GM21529 (cell line): ENCODE measurements around the gene CAMK2G.
"Not testable (repeated sequence)": the region's sequence is repeated elsewhere in the genome, so short reads cannot be mapped to it uniquely, and the experiment has no call there.

ENCODE experiments used
- ATAC-seq: cut with Tn5 transposase; IDR thresholded peaks from one replicate; pipeline ENCODE4 v1.9.1; 2021; ENCODE audit not compliant: unreplicated experiment

Gene CAMK2G

GRCh38 chr10:73841526-73842285 lies 32.6 kb downstream of the CAMK2G start:
- ATAC-seq, result no peak

GRCh38 chr10:73841061-73841421 lies 33.3 kb downstream of the CAMK2G start:
- ATAC-seq, result no peak

- ATAC-seq, result no peak
Observed at GRCh38 chr10:73840403-73841060, 33.8 kb downstream of the CAMK2G start.

- ATAC-seq, result no peak
Observed at GRCh38 chr10:73840056-73840402, 34.3 kb downstream of the CAMK2G start.

- no peak for ATAC-seq
Observed at GRCh38 chr10:73839276-73839966, 34.9 kb downstream of the CAMK2G start.

GRCh38 chr10:73838827-73839226 lies 35.5 kb downstream of the CAMK2G start:
- no peak for ATAC-seq

DNA sequence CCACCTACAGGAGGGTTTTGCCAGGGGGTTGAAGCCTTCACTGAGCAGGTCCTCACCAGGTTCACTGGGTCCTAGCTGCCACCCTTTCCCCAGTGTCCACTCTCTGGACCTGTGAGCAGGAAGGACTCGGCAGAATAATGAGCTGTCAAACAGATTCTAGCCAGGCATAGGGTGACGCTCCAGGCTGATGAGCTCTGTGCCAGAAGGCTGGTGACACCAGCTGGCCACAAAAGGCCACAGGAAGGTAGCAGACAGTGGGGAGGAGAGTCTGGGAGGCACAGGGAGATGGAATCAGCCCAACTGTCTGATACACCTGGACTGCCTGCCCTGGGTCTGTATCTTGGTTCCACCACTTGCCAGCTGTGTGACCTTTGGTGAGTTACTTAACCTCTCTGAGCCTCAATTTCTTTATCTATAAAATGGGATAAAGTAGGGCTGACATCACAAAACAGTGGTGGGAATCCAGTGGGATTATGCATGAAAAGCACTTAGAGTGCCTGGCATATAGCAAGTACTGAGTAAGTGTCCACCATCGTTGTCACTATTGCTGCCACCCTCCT lies 36.3 kb downstream of the CAMK2G start:
- no peak for ATAC-seq

GRCh38 chr10:73837072-73837471 lies 37.3 kb downstream of the CAMK2G start:
- no peak for ATAC-seq

DNA sequence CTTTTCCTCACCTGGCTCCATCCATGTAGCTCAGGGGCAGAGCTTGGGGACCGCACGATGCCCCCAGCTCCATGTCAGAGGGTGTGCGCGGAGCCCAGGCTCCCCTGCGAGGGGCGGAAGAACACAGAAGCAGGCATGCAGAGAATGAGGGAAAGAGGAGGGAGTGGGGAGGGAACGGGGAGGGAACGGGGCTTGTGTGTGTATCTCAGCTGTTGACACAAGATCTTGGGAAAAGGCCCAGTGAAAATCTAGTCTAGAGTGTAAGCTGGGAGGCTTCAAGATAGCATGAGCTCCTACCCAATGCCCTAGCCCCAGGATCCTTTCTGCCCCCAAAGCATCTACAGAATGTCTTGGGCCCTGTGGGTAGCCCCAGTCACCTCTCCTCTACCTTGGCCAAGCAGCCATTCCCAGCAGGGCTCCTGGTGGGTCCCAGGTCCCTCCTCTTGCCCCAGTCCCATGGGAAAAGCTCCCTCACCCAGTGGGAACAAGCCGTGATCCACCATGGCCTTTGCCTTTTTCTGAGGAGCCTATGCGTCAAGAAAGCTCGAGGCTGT lies 37.9 kb downstream of the CAMK2G start:
- ATAC-seq, result no peak

DNA sequence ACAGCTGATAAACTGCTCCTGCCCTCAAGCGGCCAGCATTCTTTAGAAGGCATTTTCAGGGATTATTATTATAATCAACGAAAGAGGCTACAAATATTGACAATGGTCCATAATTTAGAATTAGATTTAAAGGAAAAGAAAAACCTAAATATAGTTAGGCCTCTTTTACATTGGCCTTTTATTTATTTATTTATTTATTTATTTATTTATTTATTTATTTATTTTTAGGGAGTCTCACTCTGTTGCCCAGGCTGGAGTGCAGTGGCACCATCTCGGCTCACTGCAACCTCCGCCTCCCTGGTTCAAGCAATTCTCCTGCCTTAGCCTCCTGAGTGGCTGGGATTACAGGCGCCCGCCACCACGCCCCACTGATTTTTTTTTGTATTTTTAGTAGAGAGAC lies 45.3 kb downstream of the CAMK2G start:
- not testable (repeated sequence) for ATAC-seq

DNA sequence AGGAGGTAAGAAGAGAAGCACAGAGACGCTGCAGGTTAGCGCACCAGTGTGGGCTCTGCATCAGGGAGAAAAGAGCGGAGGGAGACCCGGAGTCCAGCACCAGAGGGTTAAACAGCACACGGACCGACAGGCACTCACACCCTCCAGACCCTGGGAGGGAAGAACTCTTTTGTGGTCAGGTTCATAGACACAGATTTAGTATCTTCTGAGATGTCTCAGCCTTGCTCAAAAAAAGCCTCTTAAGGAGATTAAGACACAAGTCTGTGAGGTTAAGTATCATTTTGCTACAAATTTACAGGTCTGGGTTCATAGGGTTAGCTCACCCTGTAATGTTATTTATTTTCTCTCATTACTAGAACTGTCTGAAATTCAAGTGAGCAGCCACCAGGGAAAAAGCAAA lies 46.2 kb downstream of the CAMK2G start:
- no peak for ATAC-seq

DNA sequence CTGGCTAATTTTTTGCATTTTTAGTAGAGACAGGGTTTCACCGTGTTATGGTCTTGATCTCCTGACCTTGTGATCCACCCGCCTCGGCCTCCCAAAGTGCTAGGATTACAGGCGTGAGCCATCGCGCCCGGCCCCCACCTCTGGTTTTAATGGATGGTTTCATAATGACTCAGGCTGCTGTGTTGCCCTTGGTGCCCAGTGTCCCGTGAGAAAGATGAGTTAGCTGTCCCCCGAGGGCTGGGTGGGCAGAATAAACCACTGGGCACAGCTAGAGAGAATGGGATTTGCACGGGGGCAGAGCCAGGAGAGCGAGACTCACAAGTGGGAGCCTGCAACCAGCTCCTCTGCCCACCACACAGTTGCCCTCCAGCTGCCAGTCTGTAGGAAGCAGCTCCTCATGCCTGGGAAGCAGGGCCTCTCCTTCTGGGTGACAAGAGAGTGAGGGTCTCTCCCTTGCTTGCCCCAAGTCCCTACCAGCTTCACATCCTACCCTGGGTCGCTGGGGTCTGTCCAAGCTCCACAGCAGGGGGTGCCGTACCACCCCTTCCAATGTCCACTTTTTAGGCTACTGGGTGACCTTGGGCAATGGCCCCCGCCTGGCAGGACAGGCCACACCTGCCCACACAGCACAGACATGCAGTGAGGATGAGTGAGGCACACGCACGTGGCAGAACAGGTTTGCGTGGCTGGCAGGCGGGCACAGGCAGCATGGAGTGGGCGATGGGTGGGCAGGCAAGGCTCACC lies 46.8 kb downstream of the CAMK2G start:
- ATAC-seq, result no peak

DNA sequence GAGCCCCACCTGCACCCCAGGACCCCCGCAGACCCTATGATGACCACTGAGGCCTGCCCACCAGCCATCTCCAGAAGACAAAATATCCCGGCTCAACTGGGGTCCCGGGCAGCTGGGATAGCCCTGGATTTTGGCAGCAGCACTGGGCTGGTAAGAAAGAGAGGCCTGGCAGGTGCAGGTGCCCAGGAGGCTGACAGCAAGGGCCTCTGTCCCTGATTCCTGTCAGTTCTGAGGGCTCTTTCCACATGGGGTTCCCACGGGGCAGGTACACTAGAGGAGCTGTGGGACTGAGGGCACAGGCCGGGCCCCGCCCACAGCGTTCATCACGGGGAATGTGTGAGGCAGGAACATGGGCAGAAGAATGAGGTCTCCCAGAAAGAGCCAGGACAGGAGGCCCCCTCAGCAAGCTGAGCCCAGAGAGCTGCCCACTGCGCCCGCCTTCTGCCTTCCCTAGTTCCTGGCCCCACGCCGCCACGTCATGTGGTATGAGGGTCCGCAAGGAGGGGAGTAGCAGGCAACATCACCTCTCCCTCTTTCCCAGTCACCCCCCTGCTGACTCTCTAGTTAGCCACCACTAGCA lies 50.1 kb downstream of the CAMK2G start:
- no peak for ATAC-seq

GRCh38 chr10:73823391-73823790 lies 51.0 kb downstream of the CAMK2G start:
- ATAC-seq, result no peak

DNA sequence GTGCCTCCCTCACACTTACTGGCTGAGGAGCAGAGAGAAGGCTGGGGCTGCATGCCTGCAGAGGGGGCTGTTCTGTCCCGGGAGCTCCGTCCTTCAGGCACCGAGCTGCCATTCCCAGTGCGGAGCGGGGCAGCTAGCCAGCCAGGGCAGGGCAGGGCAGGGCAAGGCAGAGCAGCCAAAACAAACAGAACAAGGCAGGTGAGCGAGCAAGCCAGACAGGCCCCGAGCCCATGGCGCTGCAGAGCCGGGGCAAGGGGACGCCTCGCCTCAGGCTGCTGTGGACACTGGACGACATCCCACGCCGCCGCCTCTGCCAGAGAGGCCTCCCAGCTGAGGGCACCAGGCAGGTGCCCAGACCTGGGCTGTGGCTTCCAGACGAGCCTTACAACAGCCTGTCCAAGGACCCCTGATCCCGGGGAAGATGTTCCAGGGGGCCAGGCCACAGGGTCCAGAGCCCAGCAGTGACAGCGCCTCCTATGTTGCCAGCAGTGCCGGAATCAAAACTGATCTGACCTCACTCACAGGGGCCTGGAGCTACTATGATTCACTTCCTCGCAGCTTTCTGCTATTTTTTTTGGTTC lies 54.8 kb downstream of the CAMK2G start:
- ATAC-seq, result no peak

- ATAC-seq, result no peak
Observed at GRCh38 chr10:73819081-73819480, 55.3 kb downstream of the CAMK2G start.

GRCh38 chr10:73818402-73818801 lies 56.0 kb downstream of the CAMK2G start:
- ATAC-seq, result no peak

DNA sequence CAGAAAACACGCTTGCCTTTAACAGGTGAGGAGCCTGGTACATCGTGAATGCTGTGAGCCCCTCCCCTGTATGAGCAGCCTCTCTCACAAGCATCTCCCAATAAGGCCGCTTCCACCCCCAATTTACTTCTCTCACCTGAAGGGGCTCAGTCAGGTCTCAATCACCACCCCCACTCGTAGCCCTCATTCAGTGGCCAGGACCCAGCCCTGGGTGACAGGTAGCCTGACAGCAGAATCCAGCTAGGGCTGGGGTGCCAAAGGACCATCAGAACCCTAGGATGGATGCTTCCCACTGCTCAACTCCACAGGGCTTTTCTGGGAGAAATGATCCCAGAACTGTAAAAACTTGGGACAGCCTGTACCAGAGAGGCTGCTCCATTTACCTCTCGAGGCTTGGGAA lies 56.5 kb downstream of the CAMK2G start:
- ATAC-seq, result no peak

DNA sequence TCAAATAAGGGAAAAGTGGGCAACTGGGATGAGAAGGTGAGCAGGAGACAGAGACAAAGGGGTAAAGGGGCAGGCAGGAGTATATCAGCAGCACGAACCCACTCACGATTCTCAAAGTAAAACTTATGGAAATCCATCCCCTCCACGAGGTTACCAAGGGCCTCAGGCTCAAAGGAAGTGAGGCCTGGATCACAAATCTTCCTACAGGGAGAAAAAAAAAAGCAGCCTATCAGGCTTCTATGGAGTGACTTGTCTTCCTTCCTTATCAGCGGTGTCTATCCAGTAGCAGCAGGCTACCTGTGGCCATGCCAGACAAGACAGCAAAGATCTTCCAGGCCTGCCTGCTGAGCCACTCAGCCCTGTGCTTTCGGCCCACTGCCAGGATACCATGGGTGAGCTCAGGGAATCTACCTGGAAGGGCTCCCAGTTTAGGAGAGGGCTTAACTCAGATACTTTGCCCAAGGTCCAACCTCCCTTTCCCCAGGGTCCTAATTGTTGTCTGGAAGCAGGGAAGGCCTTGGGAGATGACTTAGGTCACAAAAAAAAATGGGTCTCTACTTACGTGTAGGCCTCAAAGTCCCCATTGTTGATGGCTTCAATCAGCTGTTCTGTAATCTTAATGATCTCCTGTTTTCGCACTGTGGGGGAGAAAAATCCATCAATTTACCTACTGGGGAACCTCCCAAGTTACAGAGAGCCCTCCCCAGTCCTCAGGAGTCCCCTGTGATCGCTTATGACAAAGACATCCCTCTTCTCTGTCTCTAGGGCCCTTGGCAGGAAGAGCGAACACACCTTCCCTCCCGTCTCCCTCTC lies 57.2 kb downstream of the CAMK2G start:
- ATAC-seq, result no peak

DNA sequence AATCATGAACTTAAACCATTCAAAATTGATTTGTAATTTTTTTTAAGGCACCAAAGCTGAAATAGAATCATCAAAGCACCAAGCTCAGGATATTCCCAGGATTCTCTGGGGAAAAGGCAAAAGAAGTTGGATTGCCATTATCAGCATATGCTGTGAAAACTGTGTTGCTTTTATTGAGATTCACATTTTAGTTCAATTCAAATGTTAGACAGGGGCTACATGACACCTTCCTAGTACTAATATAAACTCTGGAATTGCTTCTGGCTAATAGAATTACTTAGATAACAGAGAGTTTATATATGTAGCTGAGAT lies 58.7 kb downstream of the CAMK2G start:
- no peak for ATAC-seq
